HEK293T (cell line): Measurements from ENCODE around the gene ATP13A1.

Source experiments
- ARNT ChIP-seq: fragments of 450-650 bp; IDR thresholded peaks from 2 replicates; pipeline ENCODE4 v1.6.1; 2017; ENCODE audit warnings: mild to moderate bottlenecking
- BHLHE40 ChIP-seq: fragments of 450-650 bp; IDR thresholded peaks from 2 replicates; pipeline ENCODE4 v1.6.1; 2016; ENCODE audit warnings: mild to moderate bottlenecking, moderate library complexity, borderline replicate concordance
- ELF4 ChIP-seq: fragments of 450-650 bp; IDR thresholded peaks from 2 replicates; pipeline ENCODE4 v1.6.1; 2017; ENCODE audit warnings: antibody characterized with exemption
- FOXA1 ChIP-seq: fragments of 450-650 bp; IDR thresholded peaks from 2 replicates; pipeline ENCODE4 v1.6.1; 2016; ENCODE audit warnings: mild to moderate bottlenecking
- HDGF ChIP-seq: fragments of 450-650 bp; IDR thresholded peaks from 2 replicates; pipeline ENCODE4 v1.6.1; 2017; ENCODE audit warnings: antibody characterized with exemption, borderline replicate concordance
- L3MBTL2 ChIP-seq: fragments of 450-650 bp; conservative IDR thresholded peaks from 2 replicates; pipeline ENCODE4 v1.6.1; 2016; ENCODE audit warnings: mild to moderate bottlenecking
- LEF1 ChIP-seq: fragments of 450-650 bp; IDR thresholded peaks from 2 replicates; pipeline ENCODE4 v1.6.1; 2017; ENCODE audit warnings: mild to moderate bottlenecking, borderline replicate concordance
- NFRKB ChIP-seq: fragments of 450-650 bp; IDR thresholded peaks from 2 replicates; pipeline ENCODE4 v1.6.1; 2016; ENCODE audit warnings: mild to moderate bottlenecking, moderate library complexity
- SP1 ChIP-seq: fragments of 450-650 bp; IDR thresholded peaks from 2 replicates; pipeline ENCODE4 v1.6.1; 2017
- TARDBP ChIP-seq: fragments of 450-650 bp; IDR thresholded peaks from 2 replicates; pipeline ENCODE4 v1.6.1; 2016
- ZNF384 ChIP-seq: fragments of 450-650 bp; IDR thresholded peaks from 2 replicates; pipeline ENCODE4 v1.6.1; 2016

- no peak for TF ChIP-seq SP1
- TF ChIP-seq BHLHE40: no peak
- TF ChIP-seq FOXA1: no peak
- TF ChIP-seq LEF1: no peak
- TF ChIP-seq TARDBP: no peak
- TF ChIP-seq ELF4: no peak
- no peak for TF ChIP-seq ARNT
- TF ChIP-seq ZNF384: no peak
- TF ChIP-seq L3MBTL2: no peak
- TF ChIP-seq NFRKB: no peak
- no peak for TF ChIP-seq HDGF
These were observed 9.0 kb downstream of the ATP13A1 start for GRCh38 chr19:19654441-19654840.
